ENCODE results near the gene EGR1.
A peak's percentile ranks its signal among the peaks of the same experiment; 100 is the strongest.

The EGR1 gene

GRCh38 chr5:138490648-138491283, 25.5 kb downstream of the EGR1 start:
- no peak for DNase-seq
- TF ChIP-seq EZH2phosphoT487 (IDR thresholded peaks at IDR 0.05; ENCODE audit: low read length) (no peak), CTCF (IDR thresholded peaks at IDR 0.05; ENCODE audit: low read length) (no peak), EZH2 (optimal IDR thresholded peaks at IDR 0.05; ENCODE audit: low read depth, low read length) (no peak)
- H3K27ac ChIP-seq (ENCODE audit: low read length): no peak overlapping the region
- H3K4me2 ChIP-seq (ENCODE audit: low read depth, low read length): no peak overlapping the region
- H3F3A ChIP-seq (ENCODE audit: insufficient read depth, low read length): no peaks in the 10 kb centered on the region
- H3K4me3 ChIP-seq (ENCODE audit: low read length): no peak overlapping the region
- no peak overlapping the region for H2AFZ ChIP-seq (ENCODE audit: low read length)
- H3K79me2 ChIP-seq (ENCODE audit: low read length): no peaks in the 10 kb centered on the region
- peaks cover 43% of the 10 kb centered on the region for H3K27me3 ChIP-seq (replicated peaks; ENCODE audit: insufficient read depth, low read length)
- no peaks in the 10 kb centered on the region for H3K9me2 ChIP-seq (replicated peaks; ENCODE audit: insufficient read depth, low read length)
- H3K4me1 ChIP-seq (ENCODE audit: low read length): peaks cover 4% of the 10 kb centered on the region; the same call in 1 of the 2 replicates
- H3K9me3 ChIP-seq (replicated peaks; ENCODE audit: insufficient read depth, low read length): no peaks in the 10 kb centered on the region
- H4K20me1 ChIP-seq (ENCODE audit: insufficient read depth, low read length): no peaks in the 10 kb centered on the region
- no peak overlapping the region for H3K9ac ChIP-seq (ENCODE audit: low read length)
- no peaks in the 10 kb centered on the region for H3K36me3 ChIP-seq (replicated peaks; ENCODE audit: insufficient read depth, low read length)

- Histone ChIP-seq H3K9ac (ENCODE audit: low read length) (no peak overlapping the region), H3K4me3 (ENCODE audit: low read length) (peak overlapping the region; percentile 61; the same call in 1 of the 2 replicates), H3K4me1 (ENCODE audit: low read length) (peaks cover 4% of the 10 kb centered on the region; the same call in 1 of the 2 replicates), H3K27me3 (replicated peaks; ENCODE audit: insufficient read depth, low read length) (peaks cover 43% of the 10 kb centered on the region), H3K9me2 (replicated peaks; ENCODE audit: insufficient read depth, low read length) (no peaks in the 10 kb centered on the region), H3K36me3 (replicated peaks; ENCODE audit: insufficient read depth, low read length) (no peaks in the 10 kb centered on the region), H3K4me2 (ENCODE audit: low read depth, low read length) (peak overlapping the region; percentile 98), H3F3A (ENCODE audit: insufficient read depth, low read length) (no peaks in the 10 kb centered on the region), H4K20me1 (ENCODE audit: insufficient read depth, low read length) (no peaks in the 10 kb centered on the region), H3K9me3 (replicated peaks; ENCODE audit: insufficient read depth, low read length) (no peaks in the 10 kb centered on the region), H2AFZ (ENCODE audit: low read length) (peak overlapping the region; percentile 92; the same call in 1 of the 2 replicates), H3K79me2 (ENCODE audit: low read length) (no peaks in the 10 kb centered on the region), H3K27ac (ENCODE audit: low read length) (no peak overlapping the region)
- no peak for DNase-seq
- no peak for TF ChIP-seq CTCF (IDR thresholded peaks at IDR 0.05; ENCODE audit: low read length)
- no peak for TF ChIP-seq EZH2phosphoT487 (IDR thresholded peaks at IDR 0.05; ENCODE audit: low read length)
- no peak for TF ChIP-seq EZH2 (optimal IDR thresholded peaks at IDR 0.05; ENCODE audit: low read depth, low read length)
Measured at GRCh38 chr5:138491284-138491648, 26.0 kb downstream of the EGR1 start.

GRCh38 chr5:138491669-138492559, 26.6 kb downstream of the EGR1 start:
- Histone ChIP-seq H3K9ac (ENCODE audit: low read length) (peak overlapping the region; percentile 32; the same call in 1 of the 2 replicates), H2AFZ (ENCODE audit: low read length) (peak overlapping the region; percentile 92), H3K36me3 (replicated peaks; ENCODE audit: insufficient read depth, low read length) (no peaks in the 10 kb centered on the region), H4K20me1 (ENCODE audit: insufficient read depth, low read length) (no peaks in the 10 kb centered on the region), H3K9me3 (replicated peaks; ENCODE audit: insufficient read depth, low read length) (no peaks in the 10 kb centered on the region), H3K4me1 (ENCODE audit: low read length) (peaks cover 4% of the 10 kb centered on the region; the same call in 1 of the 2 replicates), H3K9me2 (replicated peaks; ENCODE audit: insufficient read depth, low read length) (no peaks in the 10 kb centered on the region), H3F3A (ENCODE audit: insufficient read depth, low read length) (no peaks in the 10 kb centered on the region), H3K4me2 (ENCODE audit: low read depth, low read length) (peak overlapping the region; percentile 98), H3K4me3 (ENCODE audit: low read length) (peak overlapping the region; percentile 62), H3K27me3 (replicated peaks; ENCODE audit: insufficient read depth, low read length) (peaks cover 43% of the 10 kb centered on the region), H3K79me2 (ENCODE audit: low read length) (no peaks in the 10 kb centered on the region), H3K27ac (ENCODE audit: low read length) (no peak overlapping the region)
- peak; percentile 88 for DNase-seq
- no peak for TF ChIP-seq EZH2phosphoT487 (IDR thresholded peaks at IDR 0.05; ENCODE audit: low read length)
- no peak for TF ChIP-seq CTCF (IDR thresholded peaks at IDR 0.05; ENCODE audit: low read length)
- no peak for TF ChIP-seq EZH2 (optimal IDR thresholded peaks at IDR 0.05; ENCODE audit: low read depth, low read length)

Data from MM.1S (cell line).